ENCODE measurements around the gene PSMB3. TPM values are rescaled to one million over a fixed set of nuclear protein-coding genes. Genes with fewer than 3 reads are reported as not detected.

The PSMB3 gene
- total RNA-seq, 2 experiments from 2014 or later: 231 to 348 TPM

DNA sequence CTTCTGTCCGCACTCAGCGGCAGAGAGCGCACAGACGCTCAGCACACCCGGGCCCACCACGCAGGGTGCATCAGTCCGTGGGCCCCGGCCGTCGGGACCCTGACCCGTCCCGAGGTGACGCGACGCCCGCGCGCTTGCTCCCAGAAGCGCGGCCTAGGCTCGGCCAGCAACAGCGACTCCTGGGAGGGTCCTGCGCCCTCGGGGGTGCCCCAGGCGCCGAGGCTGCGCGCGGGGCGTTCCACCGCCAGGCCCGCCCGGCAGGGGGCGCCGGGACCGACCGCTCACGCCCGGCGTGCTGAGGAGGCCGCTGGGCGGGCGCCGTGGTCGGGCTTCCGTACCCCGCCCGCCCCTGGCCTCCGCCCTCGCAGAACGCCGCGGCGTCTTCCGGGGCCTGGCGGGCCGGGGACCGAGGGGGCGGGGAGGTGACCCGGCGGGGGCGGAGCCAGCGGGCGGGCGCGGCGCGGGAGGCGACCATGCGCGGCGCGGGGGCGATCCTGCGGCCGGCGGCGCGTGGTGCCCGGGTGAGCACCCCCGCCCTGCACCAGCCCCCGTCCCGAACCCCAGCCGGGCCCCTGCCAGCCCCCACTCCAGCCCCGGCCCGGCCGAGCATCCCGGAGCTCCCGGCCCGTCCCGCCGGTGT, 22.5 kb upstream of the PSMB3 start, which contains the start of gene CISD3:
Gene CISD3 (plus strand): TSS at position 456 of the 640 bp plus-strand sequence. CDS start 18 bp downstream, at position 474.
- Histone ChIP-seq H4K20me1 (ENCODE audit: insufficient read depth, low read length) (peaks cover 12% of the 10 kb centered on the region; the same call in 1 of the 2 replicates), H3K4me2 (ENCODE audit: low read length) (peak within 1 kb of the TSS; percentile 76), H2AFZ (ENCODE audit: low read length) (peak within 1 kb of the TSS; percentile 67; the same call in 1 of the 2 replicates), H3K79me2 (ENCODE audit: insufficient read depth, low read depth, low read length) (no peaks in the 10 kb centered on the region), H3K36me3 (ENCODE audit: insufficient read depth, low read length) (peaks cover 33% of the 10 kb centered on the region), H3K4me3 (ENCODE audit: low read depth, low read length, poor library complexity, severe bottlenecking) (peak within 1 kb of the TSS; percentile 82), H3K9me2 (ENCODE audit: insufficient read depth, low read length) (no peaks in the 10 kb centered on the region), H3K27ac (ENCODE audit: low read depth, low read length, poor library complexity, severe bottlenecking) (peak within 1 kb of the TSS; percentile 39), H3K4me1 (ENCODE audit: insufficient read depth, low read length, poor library complexity, severe bottlenecking) (peaks cover 80% of the 10 kb centered on the region), H3K9me3 (ENCODE audit: low read length) (no peaks in the 10 kb centered on the region)
- ChIA-PET CTCF (ENCODE audit: unreplicated experiment) (no interaction called here), POLR2A (no interaction called here)
- DNase-seq (ENCODE audit: low spot score): peak; percentile 95
- intact Hi-C loops (cut with micrococcal nuclease; ENCODE audit: unreplicated experiment): loop anchor here (1.0 kb wide), 1 partner anchor 17 kb away; no protein-coding TSS in a partner anchor
- BruUV-seq (replicated peaks): no TSS peak
- no peak for TF ChIP-seq EZH2phosphoT487 (IDR thresholded peaks at IDR 0.05; ENCODE audit: borderline replicate concordance, low read depth, low read length)
- TF ChIP-seq CTCF (conservative IDR thresholded peaks at IDR 0.05; ENCODE audit: low read length): peak; percentile 75

DNA sequence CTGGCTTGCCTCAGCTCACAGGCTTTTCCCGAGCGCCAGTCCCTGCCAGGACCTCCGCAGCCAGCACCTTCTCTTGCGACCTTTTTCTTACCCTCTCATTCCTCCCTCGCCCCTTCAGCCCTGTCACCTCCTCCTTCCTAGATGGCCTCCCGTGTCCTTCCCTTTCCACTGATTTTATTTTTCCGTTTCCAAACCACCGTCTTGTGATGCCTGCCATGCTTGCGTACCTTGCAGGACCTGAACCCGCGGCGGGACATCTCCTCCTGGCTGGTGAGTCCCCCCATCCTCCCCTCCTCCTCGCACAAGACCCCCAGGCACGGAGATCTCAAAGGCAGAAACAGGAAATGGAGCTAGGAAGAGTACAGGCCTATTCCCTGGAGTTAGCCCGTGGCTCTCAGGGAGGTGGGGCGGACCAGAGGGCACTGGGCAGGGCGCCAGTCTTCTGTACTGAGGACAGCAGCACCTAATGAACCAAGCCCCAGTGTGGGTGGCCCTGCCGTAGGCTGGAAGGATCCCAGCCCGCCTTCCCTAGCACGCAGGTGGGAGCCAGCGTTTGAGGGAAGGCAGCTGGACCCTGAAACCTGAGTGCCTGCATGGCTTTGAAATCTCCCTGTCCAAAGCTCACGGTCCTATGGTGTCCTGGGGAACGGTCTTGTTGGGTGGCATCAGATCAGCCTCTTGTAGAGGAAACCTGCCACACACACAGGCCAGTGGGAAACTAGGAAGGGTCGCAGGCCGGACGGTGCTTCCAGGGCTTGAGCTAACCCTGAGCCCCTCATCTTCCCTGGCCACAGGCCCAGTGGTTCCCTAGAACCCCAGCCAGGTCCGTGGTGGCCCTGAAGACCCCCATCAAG, 21.8 kb upstream of the PSMB3 start:
- Histone ChIP-seq H3K4me2 (ENCODE audit: low read length) (peak overlapping the region; percentile 76), H3K27ac (ENCODE audit: low read depth, low read length, poor library complexity, severe bottlenecking) (peak overlapping the region; percentile 39), H3K36me3 (ENCODE audit: insufficient read depth, low read length) (peaks cover 34% of the 10 kb centered on the region), H3K9me3 (ENCODE audit: low read length) (no peaks in the 10 kb centered on the region), H4K20me1 (ENCODE audit: insufficient read depth, low read length) (peaks cover 12% of the 10 kb centered on the region; the same call in 1 of the 2 replicates), H3K79me2 (ENCODE audit: insufficient read depth, low read depth, low read length) (no peaks in the 10 kb centered on the region), H3K4me3 (ENCODE audit: low read depth, low read length, poor library complexity, severe bottlenecking) (peak overlapping the region; percentile 82), H3K9me2 (ENCODE audit: insufficient read depth, low read length) (no peaks in the 10 kb centered on the region), H2AFZ (ENCODE audit: low read length) (peak overlapping the region; percentile 67; the same call in 1 of the 2 replicates), H3K4me1 (ENCODE audit: insufficient read depth, low read length, poor library complexity, severe bottlenecking) (peaks cover 85% of the 10 kb centered on the region)
- BruUV-seq (replicated peaks): no TSS peak
- ChIA-PET CTCF (ENCODE audit: unreplicated experiment) (interaction anchor here (0.6 kb wide), 1 partner anchor 147 kb away, joined by 4 read pairs; no protein-coding TSS in a partner anchor), POLR2A (interaction anchor here (0.5 to 1.5 kb wide), 4 partner anchors 15 to 187 kb away, joined by 3 to 4 read pairs (median 4); no protein-coding TSS in a partner anchor)
- intact Hi-C loops (cut with micrococcal nuclease; ENCODE audit: unreplicated experiment): loop anchor here (1.0 kb wide), 1 partner anchor 17 kb away; no protein-coding TSS in a partner anchor
- peak; percentile 25 for DNase-seq (ENCODE audit: low spot score)
- TF ChIP-seq EZH2phosphoT487 (IDR thresholded peaks at IDR 0.05; ENCODE audit: borderline replicate concordance, low read depth, low read length) (no peak), CTCF (conservative IDR thresholded peaks at IDR 0.05; ENCODE audit: low read length) (no peak)
